NCI-H226 (cell line): ENCODE results near the gene DAB1.
"Not testable (repeated sequence)": the region's sequence is repeated elsewhere in the genome, so short reads cannot be mapped to it uniquely, and the experiment has no call there.

Source experiments
- DNase-seq: peaks from one replicate; pipeline ENCODE4 v3.0.0-alpha.2; 2015

The DAB1 gene

GRCh38 chr1:57353654-57354053 lies 70.2 kb downstream of the DAB1 start:
- DNase-seq, result peak; percentile 15

GRCh38 chr1:57350610-57351009 lies 73.2 kb downstream of the DAB1 start:
- DNase-seq, result no peak

GRCh38 chr1:57348921-57349320 lies 74.9 kb downstream of the DAB1 start:
- DNase-seq, result no peak

- DNase-seq, result no peak
Measured at GRCh38 chr1:57345916-57346315, 77.9 kb downstream of the DAB1 start.

- DNase-seq, result no peak
Measured at GRCh38 chr1:57344265-57344664, 79.6 kb downstream of the DAB1 start.

- DNase-seq, result not testable (repeated sequence)
Measured at GRCh38 chr1:57343298-57343915, 80.5 kb downstream of the DAB1 start.

- no peak for DNase-seq
Measured at GRCh38 chr1:57341721-57342120, 82.1 kb downstream of the DAB1 start.

- no peak for DNase-seq
Measured at GRCh38 chr1:57340334-57341070, 83.4 kb downstream of the DAB1 start.

GRCh38 chr1:57337623-57338022 lies 86.2 kb downstream of the DAB1 start:
- no peak for DNase-seq

- no peak for DNase-seq
Measured at GRCh38 chr1:57336793-57337192, 87.1 kb downstream of the DAB1 start.

- no peak for DNase-seq
Measured at GRCh38 chr1:57331620-57332019, 92.2 kb downstream of the DAB1 start.

GRCh38 chr1:57329937-57330336 lies 93.9 kb downstream of the DAB1 start:
- no peak for DNase-seq

GRCh38 chr1:57329001-57329527 lies 94.8 kb downstream of the DAB1 start:
- DNase-seq, result no peak

- DNase-seq, result no peak
Measured at GRCh38 chr1:57327946-57328345, 95.9 kb downstream of the DAB1 start.

- DNase-seq, result no peak
Measured at GRCh38 chr1:57327336-57327735, 96.5 kb downstream of the DAB1 start.

- DNase-seq, result no peak
Measured at GRCh38 chr1:57325536-57325935, 98.3 kb downstream of the DAB1 start.

GRCh38 chr1:57325117-57325516 lies 98.7 kb downstream of the DAB1 start:
- no peak for DNase-seq

GRCh38 chr1:57324388-57324787 lies 99.5 kb downstream of the DAB1 start:
- DNase-seq, result no peak

- DNase-seq, result no peak
Measured at GRCh38 chr1:57321776-57322175, 102.1 kb downstream of the DAB1 start.

- DNase-seq, result no peak
Measured at GRCh38 chr1:57319791-57320190, 104.1 kb downstream of the DAB1 start.

GRCh38 chr1:57319165-57319564 lies 104.7 kb downstream of the DAB1 start:
- DNase-seq, result peak; percentile 41

GRCh38 chr1:57316861-57317260 lies 107.0 kb downstream of the DAB1 start:
- no peak for DNase-seq

GRCh38 chr1:57316291-57316690 lies 107.6 kb downstream of the DAB1 start:
- no peak for DNase-seq

GRCh38 chr1:57312869-57313268 lies 111.0 kb downstream of the DAB1 start:
- DNase-seq, result no peak

- DNase-seq, result no peak
Measured at GRCh38 chr1:57311411-57311810, 112.4 kb downstream of the DAB1 start.
